GM12875 (cell line): ENCODE results near the gene GAMT.

Experiments used
- H3K4me3 ChIP-seq: one replicate; pipeline ENCODE4 v1.5.1; 2011; ENCODE audit warnings: low read depth, low read length, control low read depth
- CTCF ChIP-seq: IDR thresholded peaks from 2 replicates; pipeline ENCODE4 v1.5.1; 2011; ENCODE audit warnings: low read depth, mild to moderate bottlenecking, control low read depth, inconsistent platforms, low read length, moderate library complexity, borderline replicate concordance; ENCODE audit not compliant: insufficient read depth

The GAMT gene

GRCh38 chr19:1396768-1397679 lies 4.3 kb downstream of the GAMT start:
- no peak overlapping the region for H3K4me3 ChIP-seq
- TF ChIP-seq CTCF = no peak

GRCh38 chr19:1396019-1396767 lies 5.1 kb downstream of the GAMT start:
- no peak overlapping the region for H3K4me3 ChIP-seq
- no peak for TF ChIP-seq CTCF

- no peak overlapping the region for H3K4me3 ChIP-seq
- no peak for TF ChIP-seq CTCF
Measured at GRCh38 chr19:1395194-1396018, 5.9 kb downstream of the GAMT start.

- no peak overlapping the region for H3K4me3 ChIP-seq
- no peak for TF ChIP-seq CTCF
Measured at GRCh38 chr19:1394252-1395193, 6.8 kb downstream of the GAMT start.

- no peak overlapping the region for H3K4me3 ChIP-seq
- no peak for TF ChIP-seq CTCF
Measured at GRCh38 chr19:1393841-1394240, 7.5 kb downstream of the GAMT start.

GRCh38 chr19:1392939-1393530 lies 8.3 kb downstream of the GAMT start:
- no peak for TF ChIP-seq CTCF
- no peak overlapping the region for H3K4me3 ChIP-seq
